ENCODE measurements around the gene FICD. TPM values are rescaled to one million over a fixed set of nuclear protein-coding genes. Genes with fewer than 3 reads are reported as not detected.
"Not testable (repeated sequence)": the region's sequence is repeated elsewhere in the genome, so short reads cannot be mapped to it uniquely, and the experiment has no call there.

FICD gene
- polyA plus RNA-seq, 4 donors: 3.7 to 4.5 (median 3.9) TPM

- DNase-seq (ENCODE audit: low read depth in 4 of 4, low spot score in 3 of 4): no peak
Measured at GRCh38 chr12:108527166-108527496, 12.1 kb downstream of the FICD start.

- no peak for DNase-seq (ENCODE audit: low read depth in 4 of 4, low spot score in 3 of 4)
Measured at GRCh38 chr12:108530161-108530560, 15.1 kb downstream of the FICD start.

GRCh38 chr12:108531929-108532848 is 17.1 kb downstream of the FICD start:
- peak in 2 of 4 donors; percentile 14 to 17 for DNase-seq (ENCODE audit: low read depth in 4 of 4, low spot score in 3 of 4)

GRCh38 chr12:108538146-108538545 is 23.1 kb downstream of the FICD start:
- no peak for DNase-seq (ENCODE audit: low read depth in 4 of 4, low spot score in 3 of 4)

- DNase-seq (ENCODE audit: low read depth in 4 of 4, low spot score in 3 of 4): no peak
Measured at GRCh38 chr12:108538616-108539195, 23.6 kb downstream of the FICD start.

- no peak for DNase-seq (ENCODE audit: low read depth in 4 of 4, low spot score in 3 of 4)
Measured at GRCh38 chr12:108542320-108542719, 27.2 kb downstream of the FICD start.

GRCh38 chr12:108543652-108544051 is 28.6 kb downstream of the FICD start:
- no peak for DNase-seq (ENCODE audit: low read depth in 4 of 4, low spot score in 3 of 4)

- no peak for DNase-seq (ENCODE audit: low read depth in 4 of 4, low spot score in 3 of 4)
Measured at GRCh38 chr12:108547686-108548085, 32.6 kb downstream of the FICD start.

GRCh38 chr12:108548954-108549521 is 34.0 kb downstream of the FICD start:
- no peak for DNase-seq (ENCODE audit: low read depth in 4 of 4, low spot score in 3 of 4)

- DNase-seq (ENCODE audit: low read depth in 4 of 4, low spot score in 3 of 4): no peak
Measured at GRCh38 chr12:108551535-108551934, 36.5 kb downstream of the FICD start.

- DNase-seq (ENCODE audit: low read depth in 4 of 4, low spot score in 3 of 4): no peak
Measured at GRCh38 chr12:108553799-108554198, 38.7 kb downstream of the FICD start.

GRCh38 chr12:108555383-108555782 is 40.3 kb downstream of the FICD start:
- DNase-seq (ENCODE audit: low read depth in 4 of 4, low spot score in 3 of 4): not testable (repeated sequence)

- DNase-seq (ENCODE audit: low read depth in 4 of 4, low spot score in 3 of 4): no peak
Measured at GRCh38 chr12:108559007-108559655, 44.1 kb downstream of the FICD start.

GRCh38 chr12:108559748-108560147 is 44.7 kb downstream of the FICD start:
- no peak for DNase-seq (ENCODE audit: low read depth in 4 of 4, low spot score in 3 of 4)

- DNase-seq (ENCODE audit: low read depth in 4 of 4, low spot score in 3 of 4): peak in 1 of 4 donors; percentile 3
Measured at GRCh38 chr12:108560321-108560721, 45.2 kb downstream of the FICD start.

- peak; percentile 74 to 88 (median 78) for DNase-seq (ENCODE audit: low read depth in 4 of 4, low spot score in 3 of 4)
Measured at GRCh38 chr12:108560752-108561719, 46.0 kb downstream of the FICD start, which contains the start of gene SART3. SART3 (minus strand) TSS chr12:108561173; CDS start chr12:108561154, 19 bp downstream.

GRCh38 chr12:108561852-108562347 is 46.8 kb downstream of the FICD start:
- no peak for DNase-seq (ENCODE audit: low read depth in 4 of 4, low spot score in 3 of 4)

- peak; percentile 95 to 99 (median 96) for DNase-seq (ENCODE audit: low read depth in 4 of 4, low spot score in 3 of 4)
Measured at GRCh38 chr12:108562348-108563135, 47.5 kb downstream of the FICD start, which contains the start of gene ISCU. ISCU (plus strand) TSS chr12:108562596; CDS start chr12:108562623, 27 bp downstream.
